Superior temporal gyrus (tissue), 1 donor: Measurements from ENCODE around the gene ZNF165.
"Not testable (repeated sequence)": the region's sequence is repeated elsewhere in the genome, so short reads cannot be mapped to it uniquely, and the experiment has no call there.

ENCODE experiments used
- DNase-seq: peaks from one replicate; pipeline ENCODE4 v3.0.0-alpha.2; 2016; ENCODE audit errors: extremely low spot score

Gene ZNF165

DNA sequence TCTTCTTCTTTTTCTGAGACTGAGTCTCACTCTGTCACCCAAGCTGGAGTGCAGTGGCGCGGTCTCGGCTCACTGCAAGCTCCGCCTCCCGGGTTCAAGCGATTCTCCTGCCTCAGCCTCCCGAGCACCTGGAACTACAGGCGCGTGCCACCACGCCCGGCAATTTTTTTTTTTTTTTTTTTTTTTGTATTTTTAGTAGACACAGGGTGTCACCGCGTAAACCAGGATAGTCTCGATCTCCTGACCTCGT, at the start of gene ZNF165:
TSS of gene ZNF165 (plus strand) at position 188 of the 250 bp plus-strand sequence. CDS start 4,913 bp downstream, outside the sequence.
- DNase-seq, result not testable (repeated sequence)

DNA sequence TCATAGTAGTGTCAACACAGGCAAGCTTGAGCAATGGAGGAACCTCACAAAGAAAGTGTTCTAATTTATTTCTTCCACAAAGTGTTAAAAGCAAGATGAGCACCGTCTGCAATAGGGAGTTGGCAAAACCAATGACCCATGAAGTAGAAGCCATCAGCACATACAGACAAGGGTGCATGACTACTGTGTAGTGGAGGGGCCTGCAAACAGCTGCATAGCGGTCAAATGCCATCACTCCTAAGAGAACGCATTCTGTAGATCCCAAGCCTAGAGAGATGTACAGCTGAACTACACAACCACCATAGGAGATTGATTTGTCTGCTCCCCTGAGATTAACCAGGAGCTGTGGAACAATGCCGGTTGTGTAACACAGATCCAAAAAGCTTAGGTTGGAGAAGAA, 26.8 kb upstream of the ZNF165 start:
- no peak for DNase-seq

DNA sequence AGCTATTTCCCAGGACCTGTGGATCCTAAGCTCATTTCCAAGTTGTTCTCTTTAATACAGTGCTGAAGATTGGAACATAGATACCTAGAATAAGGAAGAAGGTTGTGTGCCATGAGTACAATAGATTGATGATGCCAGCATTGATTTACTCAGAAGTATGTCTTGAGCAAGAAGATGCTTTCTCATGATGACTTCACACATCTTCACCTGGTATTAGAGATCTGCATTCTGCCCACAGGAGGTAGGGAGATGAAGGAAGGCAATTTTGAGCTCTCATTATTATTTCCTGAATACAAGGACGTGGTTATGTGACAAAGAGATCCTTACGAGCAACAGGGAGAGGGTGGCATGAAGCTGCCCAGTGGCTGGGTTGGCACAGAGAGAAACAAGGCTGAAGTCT, 20.0 kb upstream of the ZNF165 start:
- DNase-seq, result no peak

DNA sequence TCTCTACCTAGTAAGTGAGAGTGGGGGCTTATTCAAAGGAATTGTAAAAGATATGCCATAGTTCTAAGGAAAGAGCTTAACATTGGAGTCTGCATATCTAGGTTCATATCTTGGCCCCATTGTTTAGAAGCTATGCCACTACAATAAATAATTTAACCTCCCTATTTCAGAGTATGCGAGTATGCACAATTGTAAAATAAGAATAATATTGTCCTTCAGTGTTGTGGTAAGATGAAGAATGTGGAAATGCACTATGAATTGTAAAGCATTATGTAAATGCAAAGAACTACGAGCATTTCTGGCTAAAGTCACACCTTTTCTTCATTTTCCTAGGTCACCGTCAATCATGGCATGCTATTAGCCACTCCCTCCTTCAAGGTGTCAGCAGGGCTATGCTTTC, 16.1 kb upstream of the ZNF165 start:
- no peak for DNase-seq

DNA sequence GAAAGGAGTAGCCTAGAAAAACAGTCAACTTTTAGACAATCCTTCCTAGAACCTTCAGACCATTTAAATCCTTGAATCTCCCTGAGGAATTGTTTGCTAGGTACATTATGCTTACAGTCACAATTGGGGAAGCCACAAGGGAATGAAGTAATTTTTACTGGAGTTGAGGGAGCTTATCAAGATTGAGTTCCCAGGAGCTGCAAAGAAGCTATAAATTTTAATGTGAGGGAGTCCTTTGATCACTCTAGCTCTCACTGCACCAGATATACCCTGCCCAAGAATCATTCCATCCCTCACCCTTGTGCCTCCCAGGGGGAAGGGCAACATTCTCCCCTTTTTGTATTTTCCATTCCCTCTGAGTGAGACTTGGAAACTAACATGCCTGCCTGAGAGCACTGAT, 12.3 kb upstream of the ZNF165 start:
- no peak for DNase-seq

DNA sequence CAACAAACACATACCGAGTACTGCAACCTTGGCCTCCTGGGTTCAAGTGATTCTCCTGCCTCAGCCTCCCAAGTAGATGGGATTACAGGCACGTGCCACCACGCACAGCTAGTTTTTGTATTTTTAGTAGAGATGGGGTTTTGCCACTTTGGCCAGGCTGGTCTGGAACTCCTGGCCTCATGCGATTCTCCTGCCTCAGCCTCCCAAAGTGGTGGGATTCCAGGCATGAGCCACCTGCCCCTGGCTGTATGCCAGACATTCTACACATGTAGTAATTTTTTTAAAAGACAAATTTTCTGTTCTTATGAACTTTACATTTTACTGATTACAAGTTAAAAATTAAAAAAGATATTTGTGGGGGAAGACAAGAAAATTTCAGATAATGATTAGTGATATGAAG, 9.4 kb upstream of the ZNF165 start:
- DNase-seq, result not testable (repeated sequence)

DNA sequence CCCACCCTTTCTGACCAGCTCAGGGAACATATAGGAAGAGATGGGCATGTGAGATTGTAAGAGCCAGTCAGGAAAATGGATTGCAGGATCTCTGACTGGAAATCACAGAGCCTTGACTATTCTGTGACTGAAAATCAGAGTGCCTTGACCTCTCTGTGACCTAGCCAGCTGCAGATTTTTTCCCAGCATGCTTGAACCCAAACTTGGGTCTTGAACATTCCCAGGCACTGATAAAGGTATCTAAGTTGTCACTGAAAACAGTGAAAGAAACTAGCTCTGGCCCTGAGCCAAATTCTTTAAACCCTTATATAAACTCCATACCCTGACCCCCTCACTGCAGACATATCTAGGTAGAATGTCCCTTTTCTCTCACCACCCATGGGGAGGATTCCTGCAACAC, 2.3 kb upstream of the ZNF165 start:
- no peak for DNase-seq

DNA sequence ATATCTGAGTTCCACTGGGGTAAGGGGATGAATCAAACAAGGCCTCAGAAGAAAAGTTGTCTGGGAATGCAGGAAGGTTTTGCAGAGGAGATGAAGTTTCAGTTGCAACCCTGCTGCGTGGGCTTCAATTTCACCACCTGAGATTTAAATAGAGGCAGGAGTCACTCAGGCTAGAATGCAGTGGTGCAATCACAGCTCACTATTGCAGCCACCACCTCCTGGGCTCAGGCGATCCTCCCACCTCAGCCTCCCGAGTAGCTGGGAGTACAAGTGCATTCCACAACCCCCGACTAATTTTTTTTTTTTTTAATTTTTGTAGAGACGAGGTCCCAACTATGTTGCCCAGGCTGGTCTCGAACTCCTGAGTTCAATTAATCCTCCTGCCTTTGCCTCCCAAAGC, 1.5 kb upstream of the ZNF165 start:
- no peak for DNase-seq

DNA sequence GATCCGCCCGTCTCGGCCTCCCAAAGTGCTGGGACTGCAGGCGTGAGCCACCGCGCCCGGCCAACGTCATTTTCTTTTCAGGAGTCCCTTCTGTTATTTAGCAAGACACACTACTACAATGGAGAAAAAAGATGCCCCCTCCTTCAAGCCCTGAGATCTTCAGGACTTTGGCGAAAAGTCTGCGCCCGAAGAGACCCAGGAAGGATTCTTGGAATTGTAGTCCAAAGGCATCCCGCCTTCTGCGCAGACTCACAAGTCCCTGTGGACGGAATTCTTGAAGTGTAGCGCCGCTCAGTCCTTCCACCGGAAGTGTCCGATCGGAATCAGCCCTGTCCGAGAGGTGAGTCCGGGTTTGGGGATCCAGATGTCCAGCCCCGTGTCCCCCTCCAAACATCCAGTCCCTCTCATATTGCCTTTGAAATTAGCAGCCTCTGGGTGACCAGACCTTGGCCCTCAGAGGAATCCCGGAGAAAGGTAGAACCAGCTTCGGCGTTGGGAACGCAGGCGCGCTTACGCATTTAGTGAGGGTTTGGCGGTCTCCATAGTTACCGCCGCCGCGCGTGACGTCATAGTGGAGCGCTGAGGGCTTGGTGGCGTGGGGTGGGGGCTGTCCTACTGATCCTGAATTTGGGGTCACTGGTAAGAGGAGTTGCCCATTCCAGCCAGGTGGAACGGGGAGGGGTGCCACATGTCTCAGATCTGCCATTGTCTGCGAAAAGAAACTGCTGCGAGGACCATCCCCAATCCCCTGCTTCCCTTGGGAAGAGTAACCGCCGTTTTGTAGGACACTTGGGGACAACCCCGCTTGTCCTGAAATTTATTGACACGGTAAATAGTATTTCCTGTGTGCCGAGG, 490 bp downstream of the ZNF165 start:
- DNase-seq, result peak; percentile 99

DNA sequence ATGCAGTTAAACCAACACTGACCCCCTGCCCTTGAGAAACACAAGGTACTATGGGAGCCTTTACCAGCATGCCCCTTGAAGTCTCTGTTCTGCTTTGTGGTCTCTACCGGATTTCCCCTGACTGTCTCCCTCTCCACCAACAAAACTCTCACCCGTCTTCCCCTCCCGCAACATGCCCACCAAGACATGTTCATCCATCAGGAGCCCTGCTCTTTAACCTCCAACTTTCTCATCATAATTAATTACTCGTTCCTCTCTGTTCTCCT, 1.1 kb downstream of the ZNF165 start:
- no peak for DNase-seq

DNA sequence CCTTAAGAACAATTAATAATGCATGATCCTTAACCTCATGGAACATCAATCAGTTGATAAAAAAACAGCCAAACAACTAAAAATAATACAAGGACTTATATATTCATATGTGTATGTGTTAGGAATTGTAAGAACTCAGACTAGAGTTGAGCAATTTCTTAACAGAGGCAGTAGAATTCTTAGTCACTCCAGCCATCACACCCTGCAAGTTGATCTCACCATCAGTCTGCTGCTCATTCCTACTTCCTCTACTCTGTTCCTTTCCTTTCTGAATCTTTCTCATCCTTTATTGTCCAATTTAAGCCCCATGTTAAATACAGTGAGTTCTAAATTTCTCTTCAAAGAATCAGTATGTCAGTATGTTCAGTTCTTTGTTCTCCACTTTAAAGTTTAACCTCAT, 2.6 kb downstream of the ZNF165 start:
- DNase-seq, result no peak

DNA sequence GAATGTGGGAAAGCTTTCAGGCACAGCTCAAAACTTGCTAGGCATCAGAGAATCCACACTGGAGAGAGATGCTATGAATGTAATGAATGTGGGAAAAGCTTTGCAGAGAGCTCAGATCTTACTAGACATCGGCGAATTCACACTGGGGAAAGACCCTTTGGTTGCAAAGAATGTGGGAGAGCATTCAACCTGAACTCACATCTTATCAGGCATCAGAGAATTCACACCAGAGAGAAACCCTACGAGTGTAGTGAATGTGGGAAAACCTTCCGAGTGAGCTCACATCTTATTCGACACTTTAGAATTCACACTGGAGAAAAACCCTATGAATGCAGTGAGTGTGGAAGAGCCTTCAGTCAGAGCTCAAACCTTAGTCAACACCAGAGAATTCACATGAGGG, 8.7 kb downstream of the ZNF165 start:
- no peak for DNase-seq

DNA sequence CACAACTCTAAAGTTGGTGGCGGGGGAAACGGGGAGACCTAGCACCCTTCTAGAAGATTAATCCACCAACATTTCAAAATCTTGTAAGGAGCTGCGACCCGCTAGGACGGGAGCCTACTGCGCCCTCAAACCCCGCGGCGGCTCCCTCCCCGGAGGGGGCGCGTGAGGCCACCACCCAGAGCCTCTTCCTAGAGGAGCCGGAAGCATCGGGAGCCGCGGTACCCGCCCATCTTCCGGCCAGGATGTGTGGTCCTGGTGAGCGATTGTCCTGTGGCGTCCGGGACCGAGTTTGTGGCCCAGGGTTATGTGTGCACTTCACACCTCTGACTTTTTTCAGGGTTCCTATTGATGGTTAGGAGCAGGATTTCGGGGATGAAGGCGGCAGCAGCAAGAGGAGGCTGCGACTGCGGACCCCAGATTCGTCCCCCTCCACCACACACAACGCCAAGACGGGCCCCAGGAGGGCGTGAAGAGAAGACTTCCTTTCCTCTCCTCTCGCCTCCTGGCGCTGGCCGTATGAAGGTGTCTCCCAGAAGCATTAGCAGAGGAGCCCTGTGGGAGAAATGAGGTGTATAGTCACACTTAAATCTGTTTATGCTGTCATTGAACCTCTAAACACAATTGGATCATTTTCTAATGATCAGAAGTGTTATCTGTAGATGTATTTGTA, 10.7 kb downstream of the ZNF165 start:
- DNase-seq, result no peak

DNA sequence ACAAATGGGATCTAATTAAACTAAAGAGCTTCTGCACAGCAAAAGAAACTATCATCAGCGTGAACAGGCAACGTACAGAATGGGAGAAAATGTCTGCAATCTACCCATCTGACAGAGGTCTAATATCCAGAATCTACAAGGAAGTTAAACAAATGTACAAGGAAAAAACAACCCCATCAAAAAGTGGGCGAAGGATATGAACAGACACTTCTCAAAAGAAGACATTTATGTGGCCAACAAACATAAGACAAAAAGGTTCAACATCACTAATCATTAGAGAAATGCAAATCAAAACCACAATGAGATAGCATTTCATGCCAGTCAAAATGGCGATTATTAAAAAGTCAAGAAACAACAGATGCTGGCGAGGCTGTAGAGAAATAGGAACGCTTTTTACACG, 21.9 kb downstream of the ZNF165 start:
- DNase-seq, result not testable (repeated sequence)

DNA sequence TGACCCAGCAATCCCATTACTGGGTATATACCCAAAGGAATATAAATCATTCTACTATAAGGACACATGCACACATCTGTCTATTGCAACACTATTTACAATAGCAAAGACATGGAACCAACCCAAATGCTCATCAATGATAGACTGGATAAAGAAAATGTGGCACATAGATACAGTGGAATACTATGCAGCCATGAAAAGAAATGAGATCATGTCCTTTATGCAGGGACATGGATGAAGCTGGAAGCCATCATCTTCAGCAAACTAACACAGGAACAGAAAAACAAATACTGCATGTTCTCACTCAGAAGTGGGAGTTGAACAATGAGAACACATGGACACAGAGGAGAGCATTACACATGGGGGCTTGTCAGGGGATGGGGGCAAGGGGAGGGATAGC, 22.3 kb downstream of the ZNF165 start:
- DNase-seq, result not testable (repeated sequence)

DNA sequence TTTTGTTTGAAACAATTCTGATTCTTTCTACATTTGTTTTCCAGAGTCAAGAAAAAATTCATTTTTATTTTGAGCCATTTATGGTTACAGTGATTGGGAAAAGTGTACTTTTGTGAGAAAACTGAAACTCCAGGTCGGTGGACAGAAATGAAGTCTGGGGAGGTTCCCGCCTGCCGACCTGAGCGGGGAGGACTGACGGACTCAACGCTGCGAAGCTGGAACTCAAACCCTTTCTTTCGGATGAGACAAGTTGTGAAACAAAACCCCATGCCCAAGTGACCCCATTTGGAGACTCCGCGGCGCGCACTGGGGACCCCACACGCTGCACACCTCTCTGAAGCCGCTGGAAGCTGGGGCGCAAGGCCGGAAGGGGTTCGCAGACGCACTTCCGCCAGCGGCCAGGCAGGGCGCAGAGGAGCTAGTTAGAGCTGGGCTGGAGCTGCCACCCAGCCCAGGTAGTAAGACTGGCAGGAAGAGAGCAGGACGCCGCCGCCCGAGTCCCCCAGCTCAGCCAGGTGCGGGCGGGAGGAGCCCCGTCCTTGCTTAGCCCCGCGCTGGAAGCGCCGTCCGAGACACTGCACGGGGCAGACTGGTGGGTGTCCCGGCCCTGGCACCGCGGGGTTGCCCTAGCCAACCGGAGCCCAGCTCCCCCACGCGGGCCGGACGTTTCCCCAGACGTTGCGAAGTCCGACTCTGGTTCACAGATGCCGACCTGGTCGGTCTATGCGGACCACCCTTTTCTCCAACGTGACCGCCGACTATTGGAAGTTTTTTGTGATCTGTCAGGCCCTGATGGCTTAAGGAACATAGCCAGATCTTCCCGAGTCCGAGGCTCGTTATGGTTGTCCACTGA, 24.2 kb downstream of the ZNF165 start:
- DNase-seq, result peak; percentile 91

DNA sequence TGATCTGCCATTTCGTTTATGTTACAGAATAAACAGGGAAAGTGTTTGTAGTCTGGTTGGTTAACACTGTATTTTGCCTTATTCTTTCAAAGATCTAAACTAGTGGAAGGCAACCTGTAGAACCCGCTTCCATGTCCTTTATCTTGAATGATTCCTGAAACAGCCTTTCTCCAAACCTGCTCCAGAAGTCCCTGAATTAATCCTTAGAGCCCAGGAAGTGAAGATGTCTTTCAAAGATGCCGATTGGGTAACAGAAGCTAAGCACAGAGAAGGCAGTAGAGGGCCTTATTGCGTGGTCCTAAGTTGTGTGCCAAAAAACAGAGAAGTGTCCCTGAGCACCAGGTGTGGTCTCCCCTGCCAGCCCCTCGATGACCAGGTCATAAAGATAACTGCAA, 24.9 kb downstream of the ZNF165 start:
- DNase-seq, result no peak

DNA sequence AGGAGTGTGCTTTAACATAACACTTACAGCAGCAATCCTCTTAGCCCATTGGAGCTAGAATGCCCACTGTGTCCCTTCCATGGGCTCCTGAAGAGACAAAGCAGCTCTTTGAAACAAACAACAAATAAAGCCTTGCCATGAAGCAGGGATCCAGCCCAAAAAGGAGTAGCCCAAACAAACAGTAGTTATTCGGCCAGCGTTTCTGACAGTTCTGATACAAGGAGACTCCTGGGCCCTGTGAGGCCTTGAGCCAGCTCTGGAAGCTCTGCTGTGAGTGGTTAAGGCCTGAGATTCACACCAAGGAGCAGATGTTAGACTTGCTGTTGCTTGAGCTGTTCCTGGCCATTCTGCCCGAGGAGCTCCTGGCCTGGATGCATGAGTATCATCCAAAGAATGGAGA, 27.1 kb downstream of the ZNF165 start:
- peak; percentile 76 for DNase-seq

DNA sequence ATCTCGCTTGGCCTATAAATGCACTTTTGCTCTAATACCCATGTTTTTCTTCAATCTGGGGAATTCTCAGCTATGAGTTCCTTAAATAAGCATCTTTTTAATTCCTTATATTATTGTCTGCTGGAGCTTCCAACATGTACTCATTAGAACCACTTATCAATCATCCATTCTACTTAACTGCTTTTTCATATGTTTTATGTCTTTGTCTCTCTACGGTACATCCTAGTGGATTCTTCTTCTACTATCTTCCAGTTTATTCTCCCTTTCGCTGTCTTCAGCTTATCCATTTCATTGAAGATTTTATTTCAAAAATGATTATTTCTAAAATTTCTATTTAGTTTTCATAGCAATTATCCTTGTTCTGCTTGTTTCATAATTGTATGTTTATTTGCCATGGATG, 31.6 kb downstream of the ZNF165 start:
- no peak for DNase-seq

DNA sequence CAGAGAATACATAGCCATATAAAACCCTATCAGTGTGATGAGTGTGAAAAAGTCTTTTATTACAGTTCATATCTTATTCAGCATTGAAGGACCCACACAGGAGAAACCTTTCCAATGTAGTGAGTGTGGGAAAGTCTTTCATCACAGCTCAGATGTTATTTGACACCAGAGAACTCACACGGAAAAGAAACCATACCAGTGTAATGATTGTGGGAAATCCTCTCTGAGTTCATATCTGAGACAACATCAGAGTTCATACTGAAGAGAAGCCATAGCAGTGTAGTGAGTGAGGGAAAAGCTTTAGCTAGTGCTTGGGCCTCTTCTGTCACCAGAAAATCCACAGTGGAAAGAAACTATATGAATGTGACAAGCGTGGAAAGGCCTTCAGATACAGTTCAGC, 35.4 kb downstream of the ZNF165 start:
- DNase-seq, result no peak

DNA sequence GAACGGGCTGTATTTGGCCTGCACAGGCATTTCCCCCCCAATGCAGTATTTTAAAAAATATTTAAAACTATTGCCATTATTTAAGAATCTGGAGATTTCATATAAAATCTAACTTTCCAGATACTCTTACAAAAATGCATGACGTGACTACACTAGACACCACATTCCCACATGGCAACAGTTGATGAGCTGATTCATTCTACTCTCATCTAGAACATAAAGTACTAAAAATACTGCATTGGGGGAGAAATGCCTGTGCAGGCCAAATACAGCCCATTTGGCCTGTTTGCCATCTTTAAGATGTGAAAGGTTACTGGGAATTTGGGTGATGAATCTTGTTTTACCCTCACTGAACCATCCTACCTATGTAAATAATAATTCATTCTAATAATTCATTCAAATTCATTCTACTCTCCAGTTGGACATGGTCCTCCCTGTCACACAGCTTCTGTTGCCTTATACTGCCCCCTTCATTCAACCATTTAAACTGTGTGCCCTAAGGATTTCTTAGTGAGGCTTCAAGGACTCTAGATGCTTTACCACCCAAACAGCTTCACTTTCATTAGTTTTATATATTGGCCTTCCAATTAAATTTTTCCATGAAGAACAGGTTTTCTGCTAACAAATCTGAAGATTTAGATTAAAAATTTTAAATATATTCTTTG, 37.1 kb downstream of the ZNF165 start:
- DNase-seq, result no peak

DNA sequence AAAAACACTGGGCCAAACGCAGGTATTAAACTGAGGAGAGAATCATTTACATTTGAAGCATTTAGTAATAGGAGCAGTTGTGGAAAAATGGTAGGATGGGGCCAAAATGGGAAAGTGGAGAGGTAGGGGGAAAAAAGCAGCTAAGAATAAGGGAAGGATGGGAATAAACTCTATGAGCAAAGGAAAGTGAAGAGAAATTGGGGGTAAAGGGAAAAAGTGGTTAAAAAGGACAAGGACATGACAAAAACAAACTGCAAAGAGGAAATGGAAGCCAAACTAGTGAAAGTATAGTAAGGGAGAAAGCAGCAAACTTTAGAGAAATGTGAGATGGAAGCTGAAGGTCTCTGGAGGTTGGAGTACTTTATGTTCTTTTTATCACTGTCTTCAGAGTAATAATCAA, 37.8 kb downstream of the ZNF165 start:
- no peak for DNase-seq
